Left ventricle myocardium superior (tissue), 1 donor: ENCODE data around the gene ENO3. TPM values are rescaled to one million over a fixed set of nuclear protein-coding genes. Genes with fewer than 3 reads are reported as not detected.

ENCODE experiments used
- ATAC-seq: fragments of 200-7000 bp; cut with Tn5 transposase; one replicate; pipeline ENCODE4 v1.9.1; 2020; ENCODE audit warnings: mild to moderate bottlenecking, moderate library complexity
- DNase-seq: peaks from one replicate; pipeline ENCODE4 v3.0.0-alpha.2; 2020
- intact Hi-C: fragments of 100-400 bp; cut with micrococcal nuclease; formaldehyde crosslinking; loops from one replicate; pipeline ENCODE4 v1.11.0; 2022
- total RNA-seq: library from RNA; stranded (reverse); fragmentation: NEBNext Ultra II Directional; extraction: Animal tissue kit (Norgen Biotek cat#: 25700); gene quantifications from one replicate; pipeline ENCODE4 v1.2.1, GENCODE V29; 2021
- donor health status: DM: no; HTN: yes; CAD: no; lungs with severe emphysema.

Gene ENO3
- total RNA-seq, 1 donor from 2014 or later: 670 TPM

DNA sequence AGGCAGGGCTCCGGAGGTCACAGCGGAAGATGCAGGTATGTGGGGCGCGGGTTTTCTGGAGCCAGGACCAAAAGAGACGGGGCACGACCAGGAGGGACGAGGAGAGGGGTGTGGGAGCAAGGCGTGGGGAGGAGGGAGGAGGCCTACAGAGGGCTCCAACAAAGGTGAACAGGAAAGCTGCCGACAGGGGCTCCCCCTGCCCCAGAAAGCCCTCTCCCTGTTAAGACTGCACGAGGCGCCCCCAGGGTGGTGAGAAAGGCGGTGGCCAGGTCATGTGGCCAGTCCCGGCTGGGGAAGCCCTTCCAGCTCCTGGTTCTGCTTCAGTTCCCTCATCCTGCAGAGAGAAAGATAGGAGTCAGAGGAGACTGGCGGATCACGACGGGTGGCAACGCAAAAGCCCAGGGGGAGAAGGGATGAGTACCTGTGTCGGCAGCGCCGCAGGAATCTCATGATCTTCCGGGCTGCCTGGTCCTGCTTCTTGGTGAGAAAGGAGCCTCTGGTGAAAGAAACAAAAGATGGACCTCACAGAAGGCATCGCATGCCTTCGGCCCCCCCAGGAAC, 17.6 kb downstream of the ENO3 start:
- no peak for ATAC-seq
- intact Hi-C loops: no loop called here
- DNase-seq: peak; percentile 52

DNA sequence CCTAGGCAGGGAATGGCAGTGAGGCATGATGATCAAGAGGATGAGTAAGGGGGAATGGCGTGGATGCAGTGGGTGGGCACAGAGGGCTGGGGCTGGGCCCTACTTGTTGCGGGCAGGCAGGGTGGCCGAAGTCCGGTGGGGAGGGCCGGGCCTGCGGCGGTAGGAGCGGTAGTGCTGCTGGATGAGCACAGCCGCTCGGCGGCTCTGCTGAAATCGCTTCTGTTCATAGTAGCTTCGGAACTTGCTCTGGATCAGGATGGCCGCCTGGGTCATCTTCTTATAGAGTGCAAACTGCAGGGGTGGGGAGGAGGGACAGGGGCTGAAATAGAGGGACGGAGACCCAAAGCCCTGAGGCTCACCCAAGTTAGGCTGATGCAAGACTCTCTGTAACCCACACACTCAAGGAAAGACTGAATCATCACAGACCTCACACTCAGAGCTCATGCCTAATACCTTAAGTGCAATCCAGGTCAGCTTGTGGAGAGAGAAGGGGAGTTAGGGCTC, 18.2 kb downstream of the ENO3 start:
- intact Hi-C loops: no loop called here
- DNase-seq (peak; percentile 60), ATAC-seq (no peak)

DNA sequence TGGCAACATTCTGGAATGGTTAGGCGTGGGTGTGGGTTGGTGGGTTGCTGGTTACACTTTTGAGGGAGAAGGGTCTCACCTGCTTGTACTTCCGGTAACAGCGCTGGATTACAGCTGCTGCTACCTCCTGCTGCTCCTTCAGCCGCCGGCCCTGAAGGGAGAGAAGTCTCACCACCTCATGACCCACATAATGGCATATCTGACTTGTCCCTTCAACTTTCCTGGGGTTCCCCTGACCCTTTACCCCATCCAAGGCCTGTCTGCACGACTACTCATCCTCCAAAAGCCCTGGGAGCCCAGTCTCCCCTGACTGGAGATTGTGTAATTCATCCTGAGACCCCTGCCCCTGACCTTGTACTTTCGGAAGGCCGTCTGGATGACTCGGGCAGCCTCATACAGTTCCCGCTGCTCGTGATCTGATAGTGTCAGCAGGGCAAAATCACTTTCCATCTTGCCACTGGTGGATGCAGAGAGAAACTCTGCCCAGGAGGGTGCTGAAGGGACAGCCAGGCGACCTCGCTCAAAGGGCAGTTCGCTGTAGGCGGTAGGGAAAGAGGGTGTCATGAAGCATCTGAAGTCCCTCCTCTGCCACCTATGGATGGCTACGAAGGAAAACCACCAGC, 18.7 kb downstream of the ENO3 start:
- intact Hi-C loops: no loop called here
- ATAC-seq: no peak
- no peak for DNase-seq

- DNase-seq (no peak), ATAC-seq (no peak)
- intact Hi-C loops: no loop called here
These were observed 19.4 kb downstream of the ENO3 start for GRCh38 chr17:4970273-4970672.

GRCh38 chr17:4971826-4972225, 20.9 kb downstream of the ENO3 start:
- intact Hi-C loops: no loop called here
- ATAC-seq (no peak), DNase-seq (no peak)

DNA sequence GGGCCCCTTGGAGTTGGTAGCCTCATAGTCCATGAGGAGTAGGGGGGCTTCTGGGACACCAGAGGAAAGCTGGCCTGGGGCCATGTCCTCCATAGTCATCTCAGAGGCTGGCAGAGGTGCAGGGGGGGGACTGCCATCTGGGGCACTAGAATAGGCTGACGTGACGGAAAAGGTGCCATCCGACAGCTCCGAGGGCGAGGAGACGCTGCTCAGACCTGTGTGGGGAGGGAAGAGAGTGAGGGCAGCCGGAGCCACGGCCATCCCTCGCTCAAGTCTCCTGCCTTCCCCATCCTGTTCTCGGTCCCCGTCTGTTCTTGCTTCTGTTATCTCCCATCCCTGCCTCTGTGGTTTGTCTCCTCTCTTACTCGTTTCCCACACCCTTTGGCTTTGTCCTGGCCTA, 21.4 kb downstream of the ENO3 start:
- ATAC-seq (no peak), DNase-seq (no peak)
- intact Hi-C loops: no loop called here

- ATAC-seq: no peak
- intact Hi-C loops: no loop called here
- no peak for DNase-seq
These were observed 21.8 kb downstream of the ENO3 start for GRCh38 chr17:4972752-4973151.

- intact Hi-C loops: no loop called here
- ATAC-seq (no peak), DNase-seq (no peak)
These were observed 22.6 kb downstream of the ENO3 start for GRCh38 chr17:4973256-4974114.

- ATAC-seq (peak; percentile 88), DNase-seq (peak; percentile 69)
- intact Hi-C loops: no loop called here
These were observed 23.3 kb downstream of the ENO3 start for GRCh38 chr17:4974115-4974670.

DNA sequence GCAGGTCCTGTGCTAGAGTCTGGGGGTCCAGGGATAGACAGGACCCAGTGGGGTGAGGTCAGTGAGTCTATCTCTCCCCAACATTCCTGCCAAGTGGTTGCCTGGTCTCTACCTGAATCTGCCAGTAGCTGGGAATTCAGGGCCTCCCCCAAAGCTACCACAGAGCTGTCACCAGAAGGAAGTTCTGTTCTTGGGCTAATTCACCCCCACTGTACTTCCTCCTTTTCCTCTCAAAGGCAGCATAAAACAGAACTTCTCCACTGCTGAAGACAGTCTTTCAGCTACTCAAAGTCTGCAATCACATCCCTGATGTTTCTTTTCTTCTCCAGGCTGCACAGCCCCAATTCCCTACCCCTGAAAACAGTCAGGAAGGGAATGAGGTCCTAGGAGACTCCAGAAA, 27.8 kb downstream of the ENO3 start:
- intact Hi-C loops: no loop called here
- ATAC-seq: no peak
- DNase-seq: no peak

- ATAC-seq (peak; percentile 57), DNase-seq (no peak)
- intact Hi-C loops: no loop called here
These were observed 29.8 kb downstream of the ENO3 start for GRCh38 chr17:4980644-4981216.

GRCh38 chr17:4982305-4982704, 31.4 kb downstream of the ENO3 start:
- DNase-seq: no peak
- ATAC-seq: no peak
- intact Hi-C loops: no loop called here

DNA sequence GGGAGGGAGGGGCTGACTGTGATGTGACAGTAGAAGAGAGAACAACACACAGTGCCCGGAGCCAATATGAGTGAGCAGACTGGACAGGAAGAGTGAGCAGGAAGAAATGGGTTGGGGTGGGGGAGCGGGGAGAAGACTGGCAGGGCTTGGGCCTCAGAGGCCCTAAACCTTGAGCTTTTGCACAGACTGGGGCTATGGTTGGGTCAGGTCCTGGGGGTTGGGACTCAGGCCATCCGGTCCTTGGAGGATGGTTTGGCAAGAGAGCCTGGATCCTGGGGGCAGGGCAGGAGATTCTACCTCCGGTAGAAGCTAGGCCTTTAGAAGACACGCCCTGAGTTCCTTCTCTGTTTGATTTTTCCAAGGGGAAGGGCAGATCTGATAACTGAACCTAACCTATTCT, 35.5 kb downstream of the ENO3 start:
- intact Hi-C loops: no loop called here
- ATAC-seq (no peak), DNase-seq (no peak)

- ATAC-seq: peak; percentile 96
These were observed 36.2 kb downstream of the ENO3 start, which contains the start of gene CAMTA2 for GRCh38 chr17:4986951-4987766. TSS of gene CAMTA2 (minus strand) at chr17:4987675. CDS start at chr17:4986222, 1,453 bp downstream.

GRCh38 chr17:4987767-4988567, 37.0 kb downstream of the ENO3 start:
- ATAC-seq (peak; percentile 29), DNase-seq (peak; percentile 55)
- intact Hi-C loops: no loop called here

More at GRCh38 chr17:4986951-4987766, 36.2 kb downstream of the ENO3 start, which contains the start of gene CAMTA2:
- intact Hi-C loops: no loop called here
- peak; percentile 96 for DNase-seq

- ATAC-seq (no peak), DNase-seq (no peak)
- intact Hi-C loops: no loop called here
These were observed 43.2 kb downstream of the ENO3 start for GRCh38 chr17:4994081-4994595.

- ATAC-seq (peak; percentile 86), DNase-seq (peak; percentile 97)
- intact Hi-C loops: no loop called here
These were observed 46.5 kb downstream of the ENO3 start, which contains the start of the genes INCA1 and KIF1C for GRCh38 chr17:4997302-4998026. TSS of gene INCA1 (minus strand) at chr17:4997522. CDS start at chr17:4994437, 3,085 bp downstream. TSS of gene KIF1C (plus strand) at chr17:4997950. CDS start at chr17:5000247, 2,297 bp downstream.
